Osteocyte (in vitro differentiated cells): ENCODE data around the gene C22orf31. TPM values are rescaled to one million over a fixed set of nuclear protein-coding genes. Genes with fewer than 3 reads are reported as not detected.

Experiments used
- DNase-seq: peaks from one replicate; pipeline ENCODE4 v3.0.0; 2021; ENCODE audit warnings: mixed read lengths; ENCODE audit not compliant: unreplicated experiment; ENCODE audit errors: extremely low spot score
- H3K27ac Mint-ChIP-seq: one replicate; pipeline ENCODE4 v1.8.0; 2021; ENCODE audit warnings: mild to moderate bottlenecking, mixed read lengths; ENCODE audit not compliant: unreplicated experiment
- H3K27me3 Mint-ChIP-seq: one replicate; pipeline ENCODE4 v1.8.0; 2021; ENCODE audit warnings: mixed read lengths; ENCODE audit not compliant: unreplicated experiment
- H3K36me3 Mint-ChIP-seq: one replicate; pipeline ENCODE4 v1.8.0; 2021; ENCODE audit warnings: mixed read lengths; ENCODE audit not compliant: unreplicated experiment
- H3K4me1 Mint-ChIP-seq: one replicate; pipeline ENCODE4 v1.8.0; 2021; ENCODE audit warnings: mixed read lengths; ENCODE audit not compliant: unreplicated experiment
- H3K4me3 Mint-ChIP-seq: one replicate; pipeline ENCODE4 v1.8.0; 2021; ENCODE audit warnings: mild to moderate bottlenecking, moderate library complexity, mixed read lengths; ENCODE audit not compliant: unreplicated experiment
- H3K9me3 Mint-ChIP-seq: one replicate; pipeline ENCODE4 v1.8.0; 2021; ENCODE audit warnings: mixed read lengths; ENCODE audit not compliant: unreplicated experiment
- total RNA-seq: library from RNA; stranded (reverse); gene quantifications from 2 replicates; pipeline ENCODE4 v1.2.1, GENCODE V29; 2021
- TF ChIP-seq, protein P1 (sequence below): fragments of 200-600 bp; sonication (generic); IDR thresholded peaks from 2 replicates; pipeline ENCODE4 v1.5.0; 2021; ENCODE audit warnings: antibody characterized with exemption, mild to moderate bottlenecking, moderate library complexity

Gene C22orf31
- total RNA-seq, 1 donor from 2014 or later, result not detected

DNA sequence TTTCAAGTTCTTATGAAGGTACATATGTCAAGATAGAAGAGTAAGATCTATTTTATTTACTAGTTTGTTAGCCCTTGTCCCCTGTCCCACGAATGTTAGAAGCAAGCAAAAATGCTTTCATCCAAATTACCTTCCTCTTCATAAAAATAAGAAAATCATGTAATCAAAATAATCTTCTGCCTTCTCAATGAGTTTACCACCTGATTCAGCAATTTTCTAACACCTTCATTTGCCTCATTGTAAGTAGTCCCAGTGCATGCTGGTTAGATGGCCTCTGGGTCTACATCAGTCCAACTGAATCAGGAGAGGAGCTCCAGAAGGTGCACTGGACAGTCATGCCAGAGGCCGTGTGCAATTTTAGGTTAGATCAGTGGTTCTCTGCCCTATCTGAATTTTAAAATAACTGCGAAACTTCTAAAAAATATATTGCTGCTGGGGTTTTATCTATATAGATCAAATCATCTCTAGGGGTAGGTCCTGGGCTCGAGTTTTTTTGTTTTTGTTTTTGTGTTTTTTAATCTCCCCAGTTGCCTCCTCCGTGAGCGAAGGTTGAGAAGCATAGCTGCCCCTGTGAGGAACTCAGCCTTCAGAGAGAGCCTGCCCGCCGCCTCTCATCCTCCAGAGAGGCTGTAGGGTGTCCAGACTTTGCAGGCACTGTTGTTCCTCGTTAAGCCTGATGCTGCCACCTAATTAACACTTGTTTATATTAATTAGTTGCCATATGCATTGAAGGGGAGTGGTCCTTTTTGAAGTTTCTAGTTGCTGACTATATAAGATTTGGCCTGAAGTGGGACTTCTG is 32.2 kb downstream of the C22orf31 start:
- Mint-ChIP-seq H3K4me3 (no peak overlapping the region), H3K4me1 (peaks cover 33% of the 10 kb centered on the region), H3K9me3 (no peaks in the 10 kb centered on the region)

DNA sequence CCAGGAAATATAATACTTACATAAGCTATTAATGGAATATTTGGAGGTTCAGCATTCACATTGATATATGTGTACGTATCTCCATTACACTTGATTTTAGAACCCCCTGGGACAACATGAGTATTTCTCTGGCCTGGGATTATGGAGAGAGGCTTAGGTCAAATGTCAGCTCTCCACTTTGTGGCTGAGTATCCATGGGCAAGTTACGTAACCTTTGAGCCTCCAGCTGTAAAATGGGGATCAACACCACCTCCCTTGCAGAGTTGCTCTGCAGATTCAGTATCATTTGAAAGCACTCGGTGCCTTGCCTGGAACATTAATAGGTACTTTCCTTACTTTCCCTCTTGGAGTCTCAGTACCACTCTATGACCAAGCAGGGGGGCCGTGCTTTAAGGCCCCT is 33.2 kb downstream of the C22orf31 start:
- no peak for DNase-seq
- H3K4me1 Mint-ChIP-seq, result peaks cover 32% of the 10 kb centered on the region
- no peak overlapping the region for H3K27ac Mint-ChIP-seq
- H3K36me3 Mint-ChIP-seq, result peaks cover 2% of the 10 kb centered on the region
- H3K27me3 Mint-ChIP-seq, result no peaks in the 10 kb centered on the region
- no peaks in the 10 kb centered on the region for H3K9me3 Mint-ChIP-seq
- TF ChIP-seq, protein P1, sequence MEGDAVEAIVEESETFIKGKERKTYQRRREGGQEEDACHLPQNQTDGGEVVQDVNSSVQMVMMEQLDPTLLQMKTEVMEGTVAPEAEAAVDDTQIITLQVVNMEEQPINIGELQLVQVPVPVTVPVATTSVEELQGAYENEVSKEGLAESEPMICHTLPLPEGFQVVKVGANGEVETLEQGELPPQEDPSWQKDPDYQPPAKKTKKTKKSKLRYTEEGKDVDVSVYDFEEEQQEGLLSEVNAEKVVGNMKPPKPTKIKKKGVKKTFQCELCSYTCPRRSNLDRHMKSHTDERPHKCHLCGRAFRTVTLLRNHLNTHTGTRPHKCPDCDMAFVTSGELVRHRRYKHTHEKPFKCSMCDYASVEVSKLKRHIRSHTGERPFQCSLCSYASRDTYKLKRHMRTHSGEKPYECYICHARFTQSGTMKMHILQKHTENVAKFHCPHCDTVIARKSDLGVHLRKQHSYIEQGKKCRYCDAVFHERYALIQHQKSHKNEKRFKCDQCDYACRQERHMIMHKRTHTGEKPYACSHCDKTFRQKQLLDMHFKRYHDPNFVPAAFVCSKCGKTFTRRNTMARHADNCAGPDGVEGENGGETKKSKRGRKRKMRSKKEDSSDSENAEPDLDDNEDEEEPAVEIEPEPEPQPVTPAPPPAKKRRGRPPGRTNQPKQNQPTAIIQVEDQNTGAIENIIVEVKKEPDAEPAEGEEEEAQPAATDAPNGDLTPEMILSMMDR, result no peak
- no peak overlapping the region for H3K4me3 Mint-ChIP-seq

More for the DNA sequence above, 32.2 kb downstream of the C22orf31 start:
- Mint-ChIP-seq H3K27me3 (no peaks in the 10 kb centered on the region), H3K36me3 (peaks cover 2% of the 10 kb centered on the region), H3K27ac (no peak overlapping the region)
- DNase-seq, result no peak
- TF ChIP-seq, protein P1, result no peak

DNA sequence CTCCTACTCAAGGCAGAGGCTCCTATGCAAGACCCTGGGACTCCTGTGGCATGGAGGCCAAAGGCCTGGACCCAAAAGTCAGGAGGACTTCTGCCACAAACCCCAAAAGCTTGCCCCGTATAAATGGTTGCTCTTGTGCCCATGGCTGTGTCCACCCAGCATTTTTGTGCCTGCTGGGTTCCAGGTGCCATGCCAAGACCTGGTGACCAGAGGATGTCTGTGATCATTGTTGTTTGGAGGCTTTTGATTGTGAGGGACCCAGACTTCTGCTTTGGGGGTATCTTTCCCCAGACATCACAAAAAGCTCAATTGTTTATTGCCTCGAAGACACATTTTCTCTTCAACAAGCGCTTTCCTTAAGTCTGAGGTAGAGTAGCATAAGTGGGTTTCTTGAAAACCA is 35.1 kb downstream of the C22orf31 start:
- TF ChIP-seq, protein P1, result no peak
- Mint-ChIP-seq H3K36me3 (peaks cover 2% of the 10 kb centered on the region), H3K27me3 (no peaks in the 10 kb centered on the region), H3K4me1 (peaks cover 16% of the 10 kb centered on the region), H3K4me3 (no peak overlapping the region), H3K9me3 (no peaks in the 10 kb centered on the region), H3K27ac (no peak overlapping the region)
- DNase-seq, result no peak

DNA sequence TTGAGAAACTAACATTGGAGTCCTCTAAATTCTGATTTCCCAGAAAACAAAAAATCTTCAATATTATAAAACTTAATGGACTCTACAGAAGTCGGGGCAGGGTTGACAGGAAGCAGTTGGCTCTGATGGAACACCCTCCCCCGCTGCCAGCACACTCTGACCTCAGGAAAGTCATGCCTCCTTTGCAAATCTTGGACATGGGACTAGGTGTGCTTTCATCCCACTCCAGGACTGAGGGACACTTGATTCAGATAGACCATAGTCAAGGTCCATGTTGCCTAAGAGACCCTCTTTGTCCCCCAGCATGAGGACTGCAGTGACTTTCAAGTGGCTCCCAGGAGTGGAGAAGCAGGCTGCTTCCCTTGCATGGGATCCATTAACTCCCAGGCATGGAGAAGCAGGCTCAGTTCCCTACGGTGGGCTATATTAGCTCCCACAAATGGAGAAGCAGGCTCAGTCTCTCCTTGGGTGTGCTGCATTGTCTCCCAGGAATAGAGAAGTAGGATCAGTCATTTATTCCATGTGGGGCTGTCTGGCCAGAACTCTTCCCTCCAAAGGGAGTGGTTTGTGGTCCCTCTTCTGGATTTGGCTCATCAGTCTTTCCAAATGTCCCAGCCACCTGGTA is 38.3 kb downstream of the C22orf31 start:
- Mint-ChIP-seq H3K27ac (no peak overlapping the region), H3K27me3 (no peaks in the 10 kb centered on the region), H3K36me3 (peaks cover 5% of the 10 kb centered on the region), H3K4me1 (peaks cover 3% of the 10 kb centered on the region), H3K9me3 (peaks cover 3% of the 10 kb centered on the region), H3K4me3 (no peak overlapping the region)
- no peak for DNase-seq
- TF ChIP-seq, protein P1, result no peak

DNA sequence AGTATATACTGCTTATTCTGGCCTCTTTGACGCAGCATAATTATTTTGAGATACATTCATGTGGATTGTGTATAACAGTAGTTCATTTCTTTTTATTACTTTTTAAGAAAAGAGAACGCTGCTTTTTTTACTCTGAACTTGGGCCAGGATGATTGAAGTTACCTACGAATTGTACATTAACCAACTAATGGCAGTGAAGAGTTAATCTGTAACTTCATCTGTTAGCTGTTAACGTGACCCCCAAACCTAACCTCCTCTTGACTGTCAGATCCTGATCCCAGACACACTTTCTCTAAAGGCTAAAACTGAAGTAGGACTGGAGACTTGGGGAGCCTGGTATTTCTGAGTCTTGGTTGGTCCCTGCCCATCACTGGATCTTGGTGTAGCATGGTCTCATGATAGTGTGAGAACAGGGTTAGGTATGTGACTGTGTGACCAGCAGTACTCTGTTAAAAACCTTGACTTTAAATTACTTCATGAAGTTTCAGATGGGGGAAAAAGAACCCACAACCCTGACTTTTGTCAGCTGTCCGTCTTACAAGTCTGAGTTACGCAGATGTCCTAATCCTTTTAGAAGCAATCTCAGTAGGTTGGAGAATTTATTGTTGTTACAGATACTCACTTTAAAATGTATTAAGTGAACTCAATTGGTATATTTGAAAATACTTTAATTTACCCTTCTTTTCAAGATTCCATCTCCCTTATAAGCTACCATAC is 39.4 kb downstream of the C22orf31 start:
- Mint-ChIP-seq H3K27ac (no peak overlapping the region), H3K9me3 (peaks cover 4% of the 10 kb centered on the region), H3K4me3 (no peak overlapping the region), H3K4me1 (no peaks in the 10 kb centered on the region), H3K36me3 (peaks cover 7% of the 10 kb centered on the region), H3K27me3 (no peaks in the 10 kb centered on the region)
- no peak for DNase-seq
- TF ChIP-seq, protein P1, result no peak
